Dendritic cell treated with granulocyte-macrophage colony-stimulating factor and Interleukin-4, amounts not matched to agents 40 ng/mL and 50 ng/mL, for 4 days (primary cell): ENCODE measurements around the gene CYB561D2.

Source experiments
- H3K27ac Mint-ChIP-seq: one replicate; pipeline ENCODE4 v1.8.0; 2022; ENCODE audit warnings: mild to moderate bottlenecking, mixed read lengths
- H3K27me3 Mint-ChIP-seq: one replicate; pipeline ENCODE4 v1.8.0; 2022; ENCODE audit warnings: mild to moderate bottlenecking, mixed read lengths
- H3K36me3 Mint-ChIP-seq: one replicate; pipeline ENCODE4 v1.8.0; 2022; ENCODE audit warnings: low read depth, mixed read lengths
- H3K4me1 Mint-ChIP-seq: one replicate; pipeline ENCODE4 v1.8.0; 2022; ENCODE audit warnings: low read depth, mixed read lengths
- H3K4me3 Mint-ChIP-seq: one replicate; pipeline ENCODE4 v1.8.0; 2022; ENCODE audit warnings: mild to moderate bottlenecking, moderate library complexity, mixed read lengths
- H3K9me3 Mint-ChIP-seq: one replicate; pipeline ENCODE4 v1.8.0; 2022; ENCODE audit warnings: mixed read lengths
- intact Hi-C: fragments of 100-400 bp; cut with micrococcal nuclease; formaldehyde crosslinking; loops from one replicate; pipeline ENCODE4 v1.15.0; 2022

Gene CYB561D2

DNA sequence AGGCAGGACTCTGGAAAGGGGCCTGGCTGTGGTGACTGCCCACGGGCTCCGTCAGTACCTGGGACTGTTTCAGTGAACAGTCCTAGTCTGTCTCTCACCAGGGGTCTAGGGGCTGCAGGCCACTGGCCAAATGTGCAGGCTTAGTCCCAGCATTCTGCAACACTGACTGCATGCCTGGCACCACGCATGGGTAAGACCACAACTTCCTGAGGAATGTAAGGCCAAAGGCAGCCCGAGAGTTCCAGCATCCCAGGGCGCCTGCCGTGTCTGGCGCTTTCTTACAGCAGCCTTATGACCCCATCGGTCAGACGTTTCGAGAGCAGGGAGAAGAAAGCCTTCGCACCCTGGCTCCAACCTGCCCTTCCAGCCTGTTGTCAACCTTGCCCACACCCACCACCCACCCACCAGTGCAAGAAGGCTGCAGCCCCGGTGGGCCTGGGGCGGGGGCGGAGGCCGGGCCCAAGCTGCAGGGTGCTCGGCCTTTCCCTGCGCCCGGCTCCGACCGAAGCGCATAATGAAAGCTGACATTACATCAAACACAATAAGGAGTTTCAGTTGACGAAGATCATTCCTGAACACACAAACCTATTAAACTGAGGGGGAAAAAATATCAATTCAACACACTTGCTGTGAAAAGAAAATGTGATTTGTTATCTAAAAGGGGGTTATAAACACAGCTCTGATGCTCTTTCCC, 38.2 kb downstream of the CYB561D2 start:
- H3K27ac Mint-ChIP-seq, result no peak overlapping the region
- intact Hi-C loops, result no loop called here
- H3K4me3 Mint-ChIP-seq, result no peak overlapping the region
- no peaks in the 10 kb centered on the region for H3K4me1 Mint-ChIP-seq
- H3K9me3 Mint-ChIP-seq, result no peaks in the 10 kb centered on the region
- H3K27me3 Mint-ChIP-seq, result peaks cover 10% of the 10 kb centered on the region
- no peaks in the 10 kb centered on the region for H3K36me3 Mint-ChIP-seq

DNA sequence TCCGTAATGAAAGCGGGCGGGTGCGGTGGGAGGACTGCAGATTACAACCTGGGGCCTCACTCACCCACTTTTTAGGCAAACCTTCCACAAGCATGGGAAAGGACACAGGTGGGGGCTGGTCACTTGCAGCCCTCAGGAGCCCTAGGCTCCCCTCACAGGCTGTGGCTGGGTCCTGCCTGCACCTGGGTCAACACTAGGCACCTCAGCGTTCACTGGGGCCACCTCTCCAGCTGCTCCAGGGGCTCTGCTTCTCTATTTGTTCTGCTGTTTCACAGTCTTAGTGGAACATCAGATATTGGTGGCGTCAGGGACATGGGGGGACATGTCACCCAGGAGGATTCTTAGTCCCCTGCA, 38.7 kb downstream of the CYB561D2 start:
- no peaks in the 10 kb centered on the region for H3K36me3 Mint-ChIP-seq
- no peak overlapping the region for H3K4me3 Mint-ChIP-seq
- H3K4me1 Mint-ChIP-seq, result peaks cover under 1% of the 10 kb centered on the region
- no peak overlapping the region for H3K27ac Mint-ChIP-seq
- intact Hi-C loops, result no loop called here
- peaks cover 10% of the 10 kb centered on the region for H3K27me3 Mint-ChIP-seq
- H3K9me3 Mint-ChIP-seq, result no peaks in the 10 kb centered on the region

DNA sequence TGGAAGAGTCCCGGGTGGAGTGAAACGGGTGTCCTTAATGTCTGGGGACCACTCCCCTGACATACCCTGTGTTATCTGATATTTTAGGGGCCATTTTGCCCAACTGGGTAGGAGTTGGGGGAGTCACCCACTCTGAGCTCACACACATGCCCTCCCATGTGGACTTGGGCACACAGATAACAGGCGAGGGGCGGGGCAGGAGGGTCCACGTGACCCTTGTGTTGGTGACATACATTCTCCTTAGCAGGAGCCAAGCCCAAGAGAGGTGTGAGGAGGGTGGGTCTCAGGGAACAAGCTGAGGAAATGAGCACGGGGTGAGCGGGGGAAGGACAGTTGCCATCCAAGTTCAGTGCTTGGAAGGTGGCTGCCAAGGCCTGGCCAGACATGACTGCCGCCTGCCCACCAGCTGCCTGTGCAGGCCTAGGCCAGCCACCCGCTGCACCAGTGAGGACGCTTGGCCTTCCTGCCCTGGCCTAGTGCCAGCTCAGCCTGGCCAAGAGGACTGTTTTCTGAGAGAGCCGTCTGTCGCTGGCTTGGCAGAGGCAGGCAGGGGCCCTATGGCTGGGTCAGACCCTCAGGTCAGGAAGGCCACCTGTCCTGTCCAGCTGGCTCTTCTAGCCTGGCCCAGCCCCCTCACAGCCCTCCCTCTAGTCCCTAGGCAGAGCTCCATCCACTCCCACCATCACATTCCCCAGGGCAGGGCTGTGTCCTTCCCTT, 40.0 kb downstream of the CYB561D2 start:
- H3K4me1 Mint-ChIP-seq, result peaks cover 12% of the 10 kb centered on the region
- intact Hi-C loops, result no loop called here
- H3K27ac Mint-ChIP-seq, result no peak overlapping the region
- no peaks in the 10 kb centered on the region for H3K36me3 Mint-ChIP-seq
- no peak overlapping the region for H3K4me3 Mint-ChIP-seq
- H3K9me3 Mint-ChIP-seq, result no peaks in the 10 kb centered on the region
- peaks cover 2% of the 10 kb centered on the region for H3K27me3 Mint-ChIP-seq

DNA sequence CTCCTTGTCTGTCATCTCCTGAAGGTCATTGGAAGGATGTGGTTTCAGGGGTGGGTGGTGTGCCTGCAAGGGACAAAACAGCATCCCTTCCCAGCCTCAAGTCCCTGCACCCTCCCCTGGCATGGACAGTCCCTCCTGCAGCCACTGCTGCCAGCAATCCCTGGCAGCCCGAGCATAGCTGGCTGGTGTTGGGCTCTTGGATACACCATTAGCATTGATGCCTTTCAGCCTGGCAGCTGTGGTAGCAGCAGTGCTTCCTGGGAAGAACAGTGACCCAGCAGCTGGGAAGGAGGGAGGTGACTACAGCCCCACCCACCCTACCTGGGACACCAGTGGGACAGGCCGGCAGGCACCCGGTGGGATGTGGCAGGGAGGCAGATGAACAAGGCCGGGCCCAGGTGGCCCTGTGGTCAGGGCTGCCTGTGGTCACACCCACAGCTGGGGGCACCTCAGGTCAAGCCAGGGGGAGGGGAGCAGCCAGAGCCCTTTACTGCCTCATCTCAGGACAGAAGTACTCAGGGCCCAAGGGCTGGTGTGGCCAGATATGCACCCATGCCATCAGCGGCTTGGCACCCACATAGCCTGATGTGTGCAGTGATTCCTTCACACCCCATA, 41.5 kb downstream of the CYB561D2 start:
- Mint-ChIP-seq H3K9me3 (no peaks in the 10 kb centered on the region), H3K4me1 (peaks cover 20% of the 10 kb centered on the region), H3K27ac (no peak overlapping the region), H3K4me3 (no peak overlapping the region), H3K27me3 (no peaks in the 10 kb centered on the region), H3K36me3 (no peaks in the 10 kb centered on the region)
- intact Hi-C loops, result no loop called here

DNA sequence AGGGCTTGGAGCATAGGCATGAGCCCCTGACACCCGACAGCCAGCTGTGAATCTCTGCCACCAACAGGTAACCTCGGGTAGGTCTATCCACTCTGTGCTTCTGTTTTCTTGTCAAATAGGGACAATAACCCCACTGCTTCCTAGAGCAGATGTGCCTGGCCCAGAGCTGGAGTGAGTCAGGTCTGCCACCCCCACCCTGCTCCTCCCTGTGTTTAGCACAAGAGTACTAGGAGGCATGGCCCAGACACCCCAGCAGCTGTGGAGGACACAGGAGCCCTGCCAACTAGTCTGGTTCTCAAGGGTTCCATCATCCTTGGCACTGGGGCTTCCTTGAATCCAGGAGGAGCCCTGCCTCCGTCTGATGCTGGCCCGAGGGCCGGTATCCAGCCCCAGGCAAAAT, 42.4 kb downstream of the CYB561D2 start:
- H3K4me1 Mint-ChIP-seq, result peaks cover 20% of the 10 kb centered on the region
- no peak overlapping the region for H3K27ac Mint-ChIP-seq
- no peaks in the 10 kb centered on the region for H3K36me3 Mint-ChIP-seq
- intact Hi-C loops, result no loop called here
- H3K4me3 Mint-ChIP-seq, result no peak overlapping the region
- no peaks in the 10 kb centered on the region for H3K27me3 Mint-ChIP-seq
- no peaks in the 10 kb centered on the region for H3K9me3 Mint-ChIP-seq

DNA sequence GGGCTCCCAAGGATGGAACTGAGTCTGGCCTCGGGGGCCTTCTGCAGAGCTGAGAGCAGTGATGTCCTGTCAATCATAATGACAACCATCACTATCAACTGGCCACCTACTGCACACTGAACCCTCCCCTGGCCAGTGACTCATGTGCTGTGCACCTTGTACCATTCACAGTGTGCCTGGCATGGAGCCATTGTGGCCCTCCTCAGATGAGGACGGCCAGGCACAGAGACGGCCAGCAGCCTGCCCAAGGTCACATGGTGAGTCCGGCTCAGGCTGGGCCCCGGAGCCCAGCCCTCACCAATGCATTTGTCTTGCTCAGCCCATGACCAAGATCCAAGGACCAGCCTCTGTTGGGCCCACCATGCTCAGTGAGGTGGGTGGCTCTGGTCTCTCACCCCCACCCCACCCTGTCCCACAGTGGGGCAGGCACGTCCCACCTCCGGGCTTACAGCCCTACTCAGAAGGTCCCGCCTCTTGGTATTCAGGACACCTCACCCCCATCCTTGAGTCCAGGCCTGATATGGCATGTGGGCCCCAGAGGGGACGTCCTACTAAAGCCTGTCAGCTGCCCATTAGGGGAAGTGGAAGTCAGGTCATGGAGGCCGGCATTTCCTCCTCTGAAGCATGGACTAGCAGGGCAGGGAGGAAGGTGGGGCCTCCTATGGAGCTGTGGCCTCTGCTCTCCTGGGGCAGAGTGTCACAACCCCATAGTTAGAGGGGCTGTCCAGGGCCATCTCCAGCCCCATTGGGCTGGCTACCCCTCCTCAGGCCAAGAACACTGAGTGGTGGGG, 44.6 kb downstream of the CYB561D2 start:
- H3K9me3 Mint-ChIP-seq, result no peaks in the 10 kb centered on the region
- intact Hi-C loops, result no loop called here
- no peaks in the 10 kb centered on the region for H3K36me3 Mint-ChIP-seq
- no peaks in the 10 kb centered on the region for H3K27me3 Mint-ChIP-seq
- peaks cover 20% of the 10 kb centered on the region for H3K4me1 Mint-ChIP-seq
- no peak overlapping the region for H3K4me3 Mint-ChIP-seq
- peak overlapping the region; percentile 68 for H3K27ac Mint-ChIP-seq

DNA sequence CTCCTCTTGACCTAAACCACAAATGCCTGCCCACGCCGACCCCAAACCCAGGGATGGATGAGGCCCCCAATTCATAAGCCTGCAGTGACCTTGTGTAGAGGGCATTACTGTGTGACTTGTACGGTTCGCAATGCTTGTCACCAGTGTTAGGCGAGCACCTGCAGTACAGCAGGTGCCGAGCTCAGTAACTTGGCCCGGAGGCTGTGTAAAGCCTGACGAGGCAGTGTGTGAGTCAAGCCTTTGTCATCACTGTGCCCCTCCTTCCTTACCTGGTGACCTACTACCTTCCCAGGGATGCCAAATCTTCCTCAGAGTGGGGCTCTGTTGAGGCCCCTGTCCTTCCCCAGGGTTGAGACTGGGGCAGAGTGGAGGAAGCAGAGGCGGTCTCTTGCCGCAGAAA, 45.8 kb downstream of the CYB561D2 start:
- intact Hi-C loops, result no loop called here
- no peaks in the 10 kb centered on the region for H3K27me3 Mint-ChIP-seq
- H3K4me1 Mint-ChIP-seq, result peaks cover 20% of the 10 kb centered on the region
- no peaks in the 10 kb centered on the region for H3K36me3 Mint-ChIP-seq
- no peak overlapping the region for H3K4me3 Mint-ChIP-seq
- no peaks in the 10 kb centered on the region for H3K9me3 Mint-ChIP-seq
- peak overlapping the region; percentile 68 for H3K27ac Mint-ChIP-seq

DNA sequence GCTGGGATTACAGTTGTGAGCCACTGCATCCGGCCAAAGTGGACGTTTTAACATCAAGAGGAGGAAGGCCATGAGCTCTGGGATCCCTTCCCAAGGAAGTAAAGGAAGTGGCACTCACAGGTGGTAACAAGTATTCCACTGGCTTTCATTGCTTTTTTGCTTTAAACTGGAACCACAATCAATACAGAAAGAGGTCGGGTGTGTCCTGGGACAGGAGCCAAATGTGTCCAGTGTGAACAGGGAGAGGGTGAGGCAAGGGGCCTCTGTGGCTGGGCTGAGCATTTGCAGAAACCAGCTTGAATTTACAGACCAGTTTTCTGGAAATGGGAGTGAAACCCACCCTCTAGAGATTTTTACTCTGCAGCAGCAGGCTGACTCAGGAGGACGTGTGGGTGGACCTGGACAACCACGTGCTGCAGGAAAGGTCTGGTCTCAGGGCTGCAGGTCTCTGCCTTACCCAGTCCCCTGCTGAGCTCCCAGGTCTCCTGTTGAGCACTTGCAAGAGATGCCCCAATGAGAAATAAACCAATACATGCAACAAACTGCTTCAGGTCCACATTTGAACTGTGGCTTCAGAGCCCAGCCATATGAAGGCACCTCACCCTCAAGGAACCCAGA, 51.4 kb downstream of the CYB561D2 start:
- intact Hi-C loops, result no loop called here
- H3K4me3 Mint-ChIP-seq, result no peak overlapping the region
- no peaks in the 10 kb centered on the region for H3K9me3 Mint-ChIP-seq

More for the DNA sequence above, 51.4 kb downstream of the CYB561D2 start:
- Mint-ChIP-seq H3K4me1 (no peaks in the 10 kb centered on the region), H3K27me3 (peaks cover 8% of the 10 kb centered on the region), H3K36me3 (no peaks in the 10 kb centered on the region), H3K27ac (no peak overlapping the region)
